Muscle layer of colon (tissue), 2 donors: ENCODE data around the gene DEFB121.
"Not testable (repeated sequence)": the region's sequence is repeated elsewhere in the genome, so short reads cannot be mapped to it uniquely, and the experiment has no call there.

Source experiments
- H3K27ac ChIP-seq: one replicate; pipeline ENCODE4 v1.7.0; 2013; ENCODE audit warnings: low read depth, mild to moderate bottlenecking, low read length, moderate library complexity
- H3K27me3 ChIP-seq, 2 donors: one replicate each; pipeline ENCODE4 v1.7.0; 2013; ENCODE audit warnings: low read length in 2 of 2, mild to moderate bottlenecking in 2 of 2; ENCODE audit not compliant: insufficient read depth in 2 of 2, control insufficient read depth in 1 of 2
- H3K36me3 ChIP-seq: one replicate; pipeline ENCODE4 v1.7.0; 2013; ENCODE audit warnings: mild to moderate bottlenecking, low read length; ENCODE audit not compliant: insufficient read depth
- H3K4me1 ChIP-seq: one replicate; pipeline ENCODE4 v1.7.0; 2013; ENCODE audit warnings: mild to moderate bottlenecking, low read length; ENCODE audit not compliant: insufficient read depth
- H3K4me3 ChIP-seq, 2 donors: one replicate each; pipeline ENCODE4 v1.7.0; 2013; ENCODE audit warnings: low read length in 2 of 2, low read depth in 1 of 2, mild to moderate bottlenecking in 1 of 2, moderate library complexity in 1 of 2
- H3K9ac ChIP-seq: one replicate; pipeline ENCODE4 v1.7.0; 2013; ENCODE audit warnings: low read length
- H3K9me3 ChIP-seq: one replicate; pipeline ENCODE4 v1.7.0; 2013; ENCODE audit warnings: mild to moderate bottlenecking, low read length
- donor health status: abdominal sarcoma.
- donor health status: Adenocarcinoma of cecum.

The DEFB121 gene, protein sequence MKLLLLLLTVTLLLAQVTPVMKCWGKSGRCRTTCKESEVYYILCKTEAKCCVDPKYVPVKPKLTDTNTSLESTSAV

GRCh38 chr20:31406115-31406514 lies at the start of gene DEFB121:
TSS of gene DEFB121 (minus strand) at chr20:31406215. CDS start at chr20:31406152, 63 bp downstream.
- Histone ChIP-seq H3K4me1 (no peaks in the 10 kb centered on the region), H3K27ac (no peak within 1 kb of the TSS), H3K4me3 (no peak within 1 kb of the TSS), H3K27me3 (no peaks in the 10 kb centered on the region), H3K9ac (no peak within 1 kb of the TSS), H3K36me3 (no peaks in the 10 kb centered on the region), H3K9me3 (no peaks in the 10 kb centered on the region)

GRCh38 chr20:31454361-31454760 lies 48.3 kb upstream of the DEFB121 start:
- no peaks in the 10 kb centered on the region for H3K9me3 ChIP-seq
- no peak overlapping the region for H3K27ac ChIP-seq
- H3K36me3 ChIP-seq = no peaks in the 10 kb centered on the region
- H3K4me3 ChIP-seq = no peak overlapping the region
- no peak overlapping the region for H3K9ac ChIP-seq
- H3K4me1 ChIP-seq = no peaks in the 10 kb centered on the region
- H3K27me3 ChIP-seq = no peaks in the 10 kb centered on the region

GRCh38 chr20:31452575-31452974 lies 46.6 kb upstream of the DEFB121 start:
- no peaks in the 10 kb centered on the region for H3K4me1 ChIP-seq
- no peak overlapping the region for H3K27ac ChIP-seq
- no peaks in the 10 kb centered on the region for H3K36me3 ChIP-seq
- no peak overlapping the region for H3K9ac ChIP-seq
- no peaks in the 10 kb centered on the region for H3K27me3 ChIP-seq
- no peaks in the 10 kb centered on the region for H3K9me3 ChIP-seq
- no peak overlapping the region for H3K4me3 ChIP-seq

- no peaks in the 10 kb centered on the region for H3K36me3 ChIP-seq
- H3K27me3 ChIP-seq = no peaks in the 10 kb centered on the region
- no peak overlapping the region for H3K9ac ChIP-seq
- no peak overlapping the region for H3K27ac ChIP-seq
- H3K4me3 ChIP-seq = no peak overlapping the region
- no peaks in the 10 kb centered on the region for H3K9me3 ChIP-seq
- H3K4me1 ChIP-seq = no peaks in the 10 kb centered on the region
Observed at GRCh38 chr20:31449511-31450414, 43.7 kb upstream of the DEFB121 start.

GRCh38 chr20:31446084-31446819 lies 40.2 kb upstream of the DEFB121 start:
- no peaks in the 10 kb centered on the region for H3K27me3 ChIP-seq
- no peak overlapping the region for H3K9ac ChIP-seq
- no peak overlapping the region for H3K27ac ChIP-seq
- no peak overlapping the region for H3K4me3 ChIP-seq
- no peaks in the 10 kb centered on the region for H3K9me3 ChIP-seq
- no peaks in the 10 kb centered on the region for H3K4me1 ChIP-seq
- no peaks in the 10 kb centered on the region for H3K36me3 ChIP-seq

- Histone ChIP-seq H3K36me3 (no peaks in the 10 kb centered on the region), H3K4me1 (no peaks in the 10 kb centered on the region), H3K9ac (no peak within 1 kb of the TSS), H3K27ac (no peak within 1 kb of the TSS), H3K27me3 (no peaks in the 10 kb centered on the region), H3K9me3 (no peaks in the 10 kb centered on the region), H3K4me3 (no peak within 1 kb of the TSS)
Observed at GRCh38 chr20:31440012-31440659, 34.1 kb upstream of the DEFB121 start, which contains the start of gene DEFB123. TSS of gene DEFB123 (plus strand) at chr20:31440632. CDS start at chr20:31440699, 67 bp downstream.

GRCh38 chr20:31430568-31431115 lies 24.6 kb upstream of the DEFB121 start:
- Histone ChIP-seq H3K4me3 (no peak overlapping the region), H3K9me3 (no peaks in the 10 kb centered on the region), H3K27ac (no peak overlapping the region), H3K36me3 (no peaks in the 10 kb centered on the region), H3K9ac (no peak overlapping the region), H3K27me3 (no peaks in the 10 kb centered on the region), H3K4me1 (no peaks in the 10 kb centered on the region)

- not testable (repeated sequence) for H3K4me3 ChIP-seq, H3K9me3 ChIP-seq, H3K9ac ChIP-seq, H3K4me1 ChIP-seq, H3K36me3 ChIP-seq, H3K27me3 ChIP-seq, H3K27ac ChIP-seq
Observed at GRCh38 chr20:31427576-31427975, 21.6 kb upstream of the DEFB121 start.

GRCh38 chr20:31426891-31427551 lies 21.0 kb upstream of the DEFB121 start:
- not testable (repeated sequence) for H3K9me3 ChIP-seq, H3K4me3 ChIP-seq, H3K27ac ChIP-seq, H3K9ac ChIP-seq, H3K27me3 ChIP-seq, H3K36me3 ChIP-seq, H3K4me1 ChIP-seq

DNA sequence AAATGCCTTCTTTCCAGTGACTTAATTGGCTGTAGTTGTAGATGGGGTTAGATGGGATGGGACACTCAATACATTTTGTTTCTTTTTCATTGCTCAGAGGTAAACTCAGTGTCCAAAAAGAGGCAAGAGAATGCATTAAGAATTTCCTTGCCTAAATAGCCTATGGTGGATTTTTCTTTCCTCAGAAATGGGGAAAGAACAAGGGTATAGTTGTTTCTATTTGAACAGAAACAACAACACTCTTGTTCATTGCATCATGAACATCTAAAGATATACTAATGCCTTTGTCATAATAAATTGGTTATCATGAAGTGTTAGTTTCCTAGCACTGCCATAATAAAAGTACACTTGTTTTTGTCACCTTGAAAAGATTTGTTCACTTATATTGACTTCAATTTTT lies 19.8 kb upstream of the DEFB121 start:
- H3K4me1 ChIP-seq = no peaks in the 10 kb centered on the region
- H3K9me3 ChIP-seq = no peaks in the 10 kb centered on the region
- H3K36me3 ChIP-seq = no peaks in the 10 kb centered on the region
- no peaks in the 10 kb centered on the region for H3K27me3 ChIP-seq
- H3K4me3 ChIP-seq = no peak overlapping the region
- no peak overlapping the region for H3K27ac ChIP-seq
- no peak overlapping the region for H3K9ac ChIP-seq
